ENCODE data around the gene CCNG2. TPM values are rescaled to one million over a fixed set of nuclear protein-coding genes. Genes with fewer than 3 reads are reported as not detected.
"Not testable (repeated sequence)": the region's sequence is repeated elsewhere in the genome, so short reads cannot be mapped to it uniquely, and the experiment has no call there.

Gene CCNG2
- 48.5 TPM for total RNA-seq

GRCh38 chr4:77156912-77157858, at the start of gene CCNG2:
TSS of gene CCNG2 (plus strand) at chr4:77157207. CDS start at chr4:77158533, 1,326 bp downstream.
- ATAC-seq, result peak; percentile 75
- DNase-seq (ENCODE audit: low spot score), result peak; percentile 95
- intact Hi-C loops (cut with DNase I), result no loop called here

- intact Hi-C loops (cut with DNase I), result no loop called here
- DNase-seq (ENCODE audit: low spot score), result no peak
- ATAC-seq, result no peak
Measured at GRCh38 chr4:77110730-77111129, 46.3 kb upstream of the CCNG2 start.

- ATAC-seq (no peak), DNase-seq (ENCODE audit: low spot score) (no peak)
- intact Hi-C loops (cut with DNase I), result no loop called here
Measured at GRCh38 chr4:77113069-77113468, 43.9 kb upstream of the CCNG2 start.

GRCh38 chr4:77117721-77118120, 39.3 kb upstream of the CCNG2 start:
- no peak for DNase-seq (ENCODE audit: low spot score)
- no peak for ATAC-seq
- intact Hi-C loops (cut with DNase I), result no loop called here

- intact Hi-C loops (cut with DNase I), result no loop called here
- DNase-seq (ENCODE audit: low spot score) (no peak), ATAC-seq (no peak)
Measured at GRCh38 chr4:77120886-77121508, 36.0 kb upstream of the CCNG2 start.

GRCh38 chr4:77121736-77122240, 35.2 kb upstream of the CCNG2 start:
- intact Hi-C loops (cut with DNase I), result no loop called here
- DNase-seq (ENCODE audit: low spot score) (no peak), ATAC-seq (no peak)

GRCh38 chr4:77122656-77123055, 34.4 kb upstream of the CCNG2 start:
- no peak for DNase-seq (ENCODE audit: low spot score)
- intact Hi-C loops (cut with DNase I), result no loop called here
- ATAC-seq, result no peak

GRCh38 chr4:77123411-77123810, 33.6 kb upstream of the CCNG2 start:
- DNase-seq (ENCODE audit: low spot score), result no peak
- no peak for ATAC-seq
- intact Hi-C loops (cut with DNase I), result no loop called here

- DNase-seq (ENCODE audit: low spot score) (no peak), ATAC-seq (no peak)
- intact Hi-C loops (cut with DNase I), result no loop called here
Measured at GRCh38 chr4:77124576-77124975, 32.4 kb upstream of the CCNG2 start.

- DNase-seq (ENCODE audit: low spot score), result no peak
- ATAC-seq, result peak; percentile 40
- intact Hi-C loops (cut with DNase I), result no loop called here
Measured at GRCh38 chr4:77125961-77126360, 31.0 kb upstream of the CCNG2 start.

GRCh38 chr4:77126809-77127208, 30.2 kb upstream of the CCNG2 start:
- intact Hi-C loops (cut with DNase I), result no loop called here
- no peak for DNase-seq (ENCODE audit: low spot score)
- peak; percentile 81 for ATAC-seq

- DNase-seq (ENCODE audit: low spot score), result no peak
- ATAC-seq, result no peak
- intact Hi-C loops (cut with DNase I), result no loop called here
Measured at GRCh38 chr4:77127215-77127614, 29.8 kb upstream of the CCNG2 start.

GRCh38 chr4:77127837-77128621, 29.0 kb upstream of the CCNG2 start:
- ATAC-seq, result peak; percentile 58
- intact Hi-C loops (cut with DNase I), result no loop called here
- no peak for DNase-seq (ENCODE audit: low spot score)

GRCh38 chr4:77132652-77133312, 24.2 kb upstream of the CCNG2 start:
- ATAC-seq (no peak), DNase-seq (ENCODE audit: low spot score) (no peak)
- intact Hi-C loops (cut with DNase I), result no loop called here

GRCh38 chr4:77137448-77137847, 19.6 kb upstream of the CCNG2 start:
- ATAC-seq; DNase-seq (ENCODE audit: low spot score); intact Hi-C loops (cut with DNase I): not testable (repeated sequence)

GRCh38 chr4:77141964-77142645, 14.9 kb upstream of the CCNG2 start:
- ATAC-seq (no peak), DNase-seq (ENCODE audit: low spot score) (no peak)
- intact Hi-C loops (cut with DNase I), result no loop called here

GRCh38 chr4:77142646-77143028, 14.4 kb upstream of the CCNG2 start:
- ATAC-seq (no peak), DNase-seq (ENCODE audit: low spot score) (no peak)
- intact Hi-C loops (cut with DNase I), result no loop called here

- ATAC-seq (no peak), DNase-seq (ENCODE audit: low spot score) (no peak)
- intact Hi-C loops (cut with DNase I), result no loop called here
Measured at GRCh38 chr4:77143091-77143490, 13.9 kb upstream of the CCNG2 start.

- DNase-seq (ENCODE audit: low spot score), result no peak
- no peak for ATAC-seq
- intact Hi-C loops (cut with DNase I), result no loop called here
Measured at GRCh38 chr4:77145842-77146185, 11.2 kb upstream of the CCNG2 start.

All from sciatic nerve (tissue), 2 donors.